ENCODE measurements around the gene VIM.

GRCh38 chr10:17241611-17242333, 13.7 kb downstream of the VIM start:
- TF ChIP-seq POLR2A (IDR thresholded peaks at IDR 0.05; ENCODE audit: borderline replicate concordance, extremely low read depth, insufficient read depth, insufficient read length) = no peak
- TF ChIP-seq CTCF (IDR thresholded peaks at IDR 0.05 in 2 of 3, conservative IDR thresholded peaks at IDR 0.05 in 1 of 3; ENCODE audit: borderline replicate concordance in 1 of 3, insufficient read depth in 1 of 3, low read depth in 2 of 3, low read length in 2 of 3) = no peak
- no peak for TF ChIP-seq YY1 (IDR thresholded peaks at IDR 0.05; ENCODE audit: extremely low read depth, insufficient replicate concordance, low read depth, low read length)
- no peak for TF ChIP-seq EZH2phosphoT487 (IDR thresholded peaks at IDR 0.05; ENCODE audit: borderline replicate concordance)
- no peak for TF ChIP-seq POLR2AphosphoS5 (IDR thresholded peaks at IDR 0.05; ENCODE audit: low read depth, low read length)
- TF ChIP-seq ATF3 (IDR thresholded peaks at IDR 0.05) = no peak
- TF ChIP-seq EZH2 (IDR thresholded peaks at IDR 0.05) = no peak
- TF ChIP-seq TCF7L2 (IDR thresholded peaks at IDR 0.05; ENCODE audit: borderline replicate concordance, extremely low read depth, insufficient read depth, insufficient read length) = no peak
- TF ChIP-seq ZFX (IDR thresholded peaks at IDR 0.05) = no peak
- TF ChIP-seq SIN3A (IDR thresholded peaks at IDR 0.05; ENCODE audit: low read depth) = no peak
- TF ChIP-seq CEBPB (IDR thresholded peaks at IDR 0.05; ENCODE audit: low read depth) = no peak
- no peak for TF ChIP-seq SRF (IDR thresholded peaks at IDR 0.05; ENCODE audit: low read depth)

Measured in HCT116 (cell line).